ENCODE data around the gene MGAT5B.

DNA sequence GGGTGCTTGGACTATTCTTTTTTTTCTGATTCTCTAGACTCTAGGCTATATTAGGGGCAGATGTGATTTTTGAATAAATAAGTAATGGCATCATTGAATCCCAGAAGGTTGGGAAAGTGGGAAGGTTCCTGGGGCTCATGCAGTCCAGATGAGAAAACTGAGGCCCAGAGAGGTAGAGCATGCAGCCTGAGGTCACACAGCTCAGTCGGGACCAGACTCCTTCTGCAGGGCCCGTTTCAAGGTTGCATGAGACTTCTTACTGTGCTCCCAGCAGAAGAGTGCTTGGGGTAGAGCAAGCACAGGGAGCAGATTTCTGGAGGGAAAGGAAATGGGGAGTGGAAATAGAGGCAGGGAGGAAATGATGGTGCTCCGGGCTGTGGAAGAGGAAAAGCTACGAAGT lies 59.8 kb downstream of the MGAT5B start:
- TF ChIP-seq, protein P1, sequence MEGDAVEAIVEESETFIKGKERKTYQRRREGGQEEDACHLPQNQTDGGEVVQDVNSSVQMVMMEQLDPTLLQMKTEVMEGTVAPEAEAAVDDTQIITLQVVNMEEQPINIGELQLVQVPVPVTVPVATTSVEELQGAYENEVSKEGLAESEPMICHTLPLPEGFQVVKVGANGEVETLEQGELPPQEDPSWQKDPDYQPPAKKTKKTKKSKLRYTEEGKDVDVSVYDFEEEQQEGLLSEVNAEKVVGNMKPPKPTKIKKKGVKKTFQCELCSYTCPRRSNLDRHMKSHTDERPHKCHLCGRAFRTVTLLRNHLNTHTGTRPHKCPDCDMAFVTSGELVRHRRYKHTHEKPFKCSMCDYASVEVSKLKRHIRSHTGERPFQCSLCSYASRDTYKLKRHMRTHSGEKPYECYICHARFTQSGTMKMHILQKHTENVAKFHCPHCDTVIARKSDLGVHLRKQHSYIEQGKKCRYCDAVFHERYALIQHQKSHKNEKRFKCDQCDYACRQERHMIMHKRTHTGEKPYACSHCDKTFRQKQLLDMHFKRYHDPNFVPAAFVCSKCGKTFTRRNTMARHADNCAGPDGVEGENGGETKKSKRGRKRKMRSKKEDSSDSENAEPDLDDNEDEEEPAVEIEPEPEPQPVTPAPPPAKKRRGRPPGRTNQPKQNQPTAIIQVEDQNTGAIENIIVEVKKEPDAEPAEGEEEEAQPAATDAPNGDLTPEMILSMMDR (conservative IDR thresholded peaks at IDR 0.05 in 1 of 2, IDR thresholded peaks at IDR 0.05 in 1 of 2; ENCODE audit: low read depth in 1 of 2, low read length in 2 of 2), result no peak
- no peak for TF ChIP-seq EZH2 (IDR thresholded peaks at IDR 0.05; ENCODE audit: low read length, missing control alignments)

Data from fibroblast of lung (primary cell).